NK-92 (cell line): ENCODE results near the gene FRMPD4.

Source experiments
- DNase-seq: peaks from one replicate; lab custom pipeline; 2025; ENCODE audit not compliant: unreplicated experiment; lab: John Stamatoyannopoulos, UW

FRMPD4 gene

GRCh38 chrX:12423346-12423745 is 285.1 kb downstream of the FRMPD4 start:
- DNase-seq = no peak

- DNase-seq = no peak
Observed at GRCh38 chrX:12425496-12425895, 287.2 kb downstream of the FRMPD4 start.

- DNase-seq = no peak
Observed at GRCh38 chrX:12426420-12426819, 288.1 kb downstream of the FRMPD4 start.

GRCh38 chrX:12434493-12434892 is 296.2 kb downstream of the FRMPD4 start:
- no peak for DNase-seq

- no peak for DNase-seq
Observed at GRCh38 chrX:12439416-12439815, 301.1 kb downstream of the FRMPD4 start.

- no peak for DNase-seq
Observed at GRCh38 chrX:12440246-12440645, 302.0 kb downstream of the FRMPD4 start.

- no peak for DNase-seq
Observed at GRCh38 chrX:12441381-12442128, 303.3 kb downstream of the FRMPD4 start.

GRCh38 chrX:12443534-12444098 is 305.3 kb downstream of the FRMPD4 start:
- DNase-seq = no peak

GRCh38 chrX:12446342-12447075 is 308.2 kb downstream of the FRMPD4 start:
- DNase-seq = no peak

- DNase-seq = no peak
Observed at GRCh38 chrX:12447448-12448064, 309.3 kb downstream of the FRMPD4 start.

- no peak for DNase-seq
Observed at GRCh38 chrX:12452268-12452667, 314.0 kb downstream of the FRMPD4 start.

- DNase-seq = no peak
Observed at GRCh38 chrX:12460929-12461328, 322.7 kb downstream of the FRMPD4 start.

GRCh38 chrX:12463052-12463451 is 324.8 kb downstream of the FRMPD4 start:
- DNase-seq = no peak

- DNase-seq = no peak
Observed at GRCh38 chrX:12463873-12464272, 325.6 kb downstream of the FRMPD4 start.

GRCh38 chrX:12467321-12467720 is 329.0 kb downstream of the FRMPD4 start:
- DNase-seq = no peak

- no peak for DNase-seq
Observed at GRCh38 chrX:12469296-12469695, 331.0 kb downstream of the FRMPD4 start.

- no peak for DNase-seq
Observed at GRCh38 chrX:12471061-12471460, 332.8 kb downstream of the FRMPD4 start.

GRCh38 chrX:12480956-12481355 is 342.7 kb downstream of the FRMPD4 start:
- no peak for DNase-seq

GRCh38 chrX:12488220-12488619 is 349.9 kb downstream of the FRMPD4 start:
- DNase-seq = no peak

GRCh38 chrX:12488771-12489170 is 350.5 kb downstream of the FRMPD4 start:
- no peak for DNase-seq

- no peak for DNase-seq
Observed at GRCh38 chrX:12489341-12489740, 351.1 kb downstream of the FRMPD4 start.
